GM23338 (cell line): ENCODE results near the gene SHOX. TPM values are rescaled to one million over a fixed set of nuclear protein-coding genes. Genes with fewer than 3 reads are reported as not detected.

ENCODE experiments used
- ATAC-seq: fragments of 200-7000 bp; cut with Tn5 transposase; 3 replicates; pipeline ENCODE4 v1.9.1; 2020
- DNase-seq: peaks from one replicate; pipeline ENCODE4 v3.0.0-alpha.2; 2015; ENCODE audit warnings: low spot score
- H2AFZ ChIP-seq: fragments of 200-600 bp; sonication (generic); 2 replicates; pipeline ENCODE4 v1.8.0; 2016; ENCODE audit warnings: antibody characterized with exemption, mild to moderate bottlenecking, moderate library complexity
- H3F3A ChIP-seq: fragments of 200-600 bp; sonication (generic); replicated peaks from 2 replicates; pipeline ENCODE4 v1.8.0; 2017; ENCODE audit warnings: antibody characterized with exemption, mixed run types, low read depth
- H3K27ac ChIP-seq: fragments of 200-600 bp; sonication (generic); 2 replicates; pipeline ENCODE4 v1.6.1; 2016; ENCODE audit warnings: low read depth
- H3K27me3 ChIP-seq: fragments of 200-600 bp; sonication (generic); 2 replicates; pipeline ENCODE4 v1.8.0; 2016; ENCODE audit warnings: mild to moderate bottlenecking, mixed run types, moderate library complexity; ENCODE audit not compliant: insufficient read depth
- H3K36me3 ChIP-seq: fragments of 200-600 bp; sonication (generic); 2 replicates; pipeline ENCODE4 v1.8.0; 2016; ENCODE audit warnings: mild to moderate bottlenecking; ENCODE audit not compliant: insufficient read depth
- H3K4me1 ChIP-seq: fragments of 200-600 bp; sonication (generic); 2 replicates; pipeline ENCODE4 v1.8.0; 2016; ENCODE audit warnings: mild to moderate bottlenecking, moderate library complexity; ENCODE audit not compliant: insufficient read depth
- H3K4me2 ChIP-seq: fragments of 200-600 bp; sonication (generic); 2 replicates; pipeline ENCODE4 v1.7.1; 2017; ENCODE audit warnings: mixed run types
- H3K4me3 ChIP-seq: fragments of 200-600 bp; sonication (generic); 2 replicates; pipeline ENCODE4 v1.6.1; 2016; ENCODE audit warnings: mixed run types
- H3K79me2 ChIP-seq: fragments of 200-600 bp; sonication (generic); replicated peaks from 2 replicates; pipeline ENCODE4 v1.8.0; 2017; ENCODE audit warnings: mild to moderate bottlenecking; ENCODE audit not compliant: insufficient read depth
- H3K9me2 ChIP-seq: fragments of 200-600 bp; sonication (generic); 2 replicates; pipeline ENCODE4 v1.8.0; 2017; ENCODE audit not compliant: insufficient read depth
- H4K20me1 ChIP-seq: fragments of 200-600 bp; sonication (generic); replicated peaks from 2 replicates; pipeline ENCODE4 v1.8.0; 2017; ENCODE audit warnings: mild to moderate bottlenecking; ENCODE audit not compliant: insufficient read depth
- H3K27ac Mint-ChIP-seq: 2 replicates; pipeline ENCODE4 v1.8.0; 2020; ENCODE audit warnings: inconsistent platforms, mild to moderate bottlenecking, moderate library complexity, mixed read lengths
- H3K27me3 Mint-ChIP-seq: 3 replicates; pipeline ENCODE4 v1.8.0; 2022; ENCODE audit warnings: low read depth, mild to moderate bottlenecking, moderate library complexity, mixed read lengths, inconsistent platforms; ENCODE audit not compliant: insufficient read depth, poor library complexity
- H3K36me3 Mint-ChIP-seq: 3 replicates; pipeline ENCODE4 v1.8.0; 2021; ENCODE audit warnings: low read depth, mild to moderate bottlenecking, inconsistent platforms, moderate library complexity, mixed read lengths
- H3K4me1 Mint-ChIP-seq: 3 replicates; pipeline ENCODE4 v1.8.0; 2020; ENCODE audit warnings: mild to moderate bottlenecking, inconsistent platforms, mixed read lengths
- H3K4me3 Mint-ChIP-seq: 3 replicates; pipeline ENCODE4 v1.8.0; 2021; ENCODE audit warnings: moderate library complexity, mild to moderate bottlenecking, inconsistent platforms, mixed read lengths
- H3K9me3 Mint-ChIP-seq: 3 replicates; pipeline ENCODE4 v1.8.0; 2020; ENCODE audit warnings: moderate library complexity, mild to moderate bottlenecking, inconsistent platforms, mixed read lengths
- CREB1 ChIP-seq: fragments of 250-450 bp; sonication (Bioruptor Pico); IDR thresholded peaks from 2 replicates; pipeline ENCODE4 v1.5.0; 2020; ENCODE audit warnings: low read depth, mild to moderate bottlenecking, moderate library complexity
- CTCF ChIP-seq, 2 experiments: fragments of 200-600 bp in 1 of 2; sonication (generic) in 1 of 2; conservative IDR thresholded peaks; 2 replicates each; pipeline versions ENCODE4 v1.5.1 to v1.6.1; 2016 to 2017; ENCODE audit warnings: antibody characterized with exemption in 2 of 2, low read depth in 2 of 2, mild to moderate bottlenecking in 2 of 2, moderate library complexity in 1 of 2
- EZH2phosphoT487 ChIP-seq: fragments of 200-600 bp; sonication (generic); IDR thresholded peaks from one replicate; pipeline ENCODE4 v1.8.1; 2018; ENCODE audit warnings: antibody characterized with exemption; ENCODE audit not compliant: unreplicated experiment
- NANOG ChIP-seq: IDR thresholded peaks from 2 replicates; pipeline ENCODE4 v1.6.1; 2016; ENCODE audit warnings: antibody characterized with exemption, borderline replicate concordance
- POLR2AphosphoS5 ChIP-seq: IDR thresholded peaks from 2 replicates; pipeline ENCODE4 v1.6.1; 2016; ENCODE audit warnings: antibody characterized with exemption, low read depth
- STAT1 ChIP-seq: IDR thresholded peaks from one replicate; pipeline ENCODE4 v1.6.1; 2016; ENCODE audit warnings: antibody characterized with exemption; ENCODE audit not compliant: unreplicated experiment
- ZNF114 ChIP-seq: fragments of 250-450 bp; sonication (Bioruptor Pico); IDR thresholded peaks from 2 replicates; pipeline ENCODE4 v1.5.0; 2020; ENCODE audit warnings: mild to moderate bottlenecking, moderate library complexity
- ZNF331 ChIP-seq: fragments of 250-450 bp; sonication (Bioruptor Pico); IDR thresholded peaks from 2 replicates; pipeline ENCODE4 v1.5.0; 2020; ENCODE audit warnings: low read depth, mild to moderate bottlenecking, moderate library complexity
- ZNF462 ChIP-seq: fragments of 250-450 bp; sonication (Bioruptor Pico); IDR thresholded peaks from 2 replicates; pipeline ENCODE4 v1.5.0; 2020; ENCODE audit warnings: mild to moderate bottlenecking, moderate library complexity
- polyA plus RNA-seq: library from polyadenylated mRNA; unstranded; fragments of >200 nt; fragmentation: Nextera tagmentation; extraction: Ambion mirVana; gene quantifications from 2 replicates; pipeline ENCODE4 v1.2.1, GENCODE V29; 2016
- total RNA-seq: library from RNA; depleted of rRNA; stranded (reverse); fragments of >200 nt; shearing (Covaris generic); gene quantifications from 2 replicates; pipeline ENCODE4 v1.2.3, GENCODE V29; 2014
- TF ChIP-seq, protein P1 (sequence below): IDR thresholded peaks from one replicate; pipeline ENCODE4 v1.6.1; 2018; ENCODE audit warnings: antibody characterized with exemption; ENCODE audit not compliant: unreplicated experiment

SHOX gene
- total and polyA plus RNA-seq, 2 experiments from 2014 or later = not detected

- Histone ChIP-seq H2AFZ (0 out of 2 replicates have a peak overlapping the region, but pooled peaks have one; percentile 63), H3K36me3 (no peaks in the 10 kb centered on the region), H3F3A (no peaks in the 10 kb centered on the region), H4K20me1 (no peaks in the 10 kb centered on the region), H3K79me2 (no peaks in the 10 kb centered on the region), H3K27ac (no peak overlapping the region), H3K27me3 (no peaks in the 10 kb centered on the region), H3K4me1 (peaks cover 6% of the 10 kb centered on the region; the same call in 1 of the 2 replicates), H3K9me2 (no peaks in the 10 kb centered on the region), H3K4me3 (peak overlapping the region; percentile 10; the same call in 1 of the 2 replicates), H3K4me2 (peak overlapping the region; percentile 32; the same call in 1 of the 2 replicates)
- Mint-ChIP-seq H3K27ac (no peak overlapping the region), H3K4me1 (no peaks in the 10 kb centered on the region), H3K36me3 (peaks cover 12% of the 10 kb centered on the region; the same call in 2 of the 3 replicates), H3K27me3 (peaks cover 3% of the 10 kb centered on the region), H3K4me3 (no peak overlapping the region), H3K9me3 (peaks cover 84% of the 10 kb centered on the region)
- TF ChIP-seq ZNF114 (CRISPR knock-in tag) (no peak), EZH2phosphoT487 (no peak), CREB1 (CRISPR knock-in tag) (no peak), ZNF331 (CRISPR knock-in tag) (no peak), CTCF (conservative IDR thresholded peaks at IDR 0.05; ENCODE audit: low read depth in 2 of 2) (no peak), ZNF462 (CRISPR knock-in tag) (no peak), POLR2AphosphoS5 (no peak), NANOG (no peak), STAT1 (no peak)
- TF ChIP-seq, protein P1, sequence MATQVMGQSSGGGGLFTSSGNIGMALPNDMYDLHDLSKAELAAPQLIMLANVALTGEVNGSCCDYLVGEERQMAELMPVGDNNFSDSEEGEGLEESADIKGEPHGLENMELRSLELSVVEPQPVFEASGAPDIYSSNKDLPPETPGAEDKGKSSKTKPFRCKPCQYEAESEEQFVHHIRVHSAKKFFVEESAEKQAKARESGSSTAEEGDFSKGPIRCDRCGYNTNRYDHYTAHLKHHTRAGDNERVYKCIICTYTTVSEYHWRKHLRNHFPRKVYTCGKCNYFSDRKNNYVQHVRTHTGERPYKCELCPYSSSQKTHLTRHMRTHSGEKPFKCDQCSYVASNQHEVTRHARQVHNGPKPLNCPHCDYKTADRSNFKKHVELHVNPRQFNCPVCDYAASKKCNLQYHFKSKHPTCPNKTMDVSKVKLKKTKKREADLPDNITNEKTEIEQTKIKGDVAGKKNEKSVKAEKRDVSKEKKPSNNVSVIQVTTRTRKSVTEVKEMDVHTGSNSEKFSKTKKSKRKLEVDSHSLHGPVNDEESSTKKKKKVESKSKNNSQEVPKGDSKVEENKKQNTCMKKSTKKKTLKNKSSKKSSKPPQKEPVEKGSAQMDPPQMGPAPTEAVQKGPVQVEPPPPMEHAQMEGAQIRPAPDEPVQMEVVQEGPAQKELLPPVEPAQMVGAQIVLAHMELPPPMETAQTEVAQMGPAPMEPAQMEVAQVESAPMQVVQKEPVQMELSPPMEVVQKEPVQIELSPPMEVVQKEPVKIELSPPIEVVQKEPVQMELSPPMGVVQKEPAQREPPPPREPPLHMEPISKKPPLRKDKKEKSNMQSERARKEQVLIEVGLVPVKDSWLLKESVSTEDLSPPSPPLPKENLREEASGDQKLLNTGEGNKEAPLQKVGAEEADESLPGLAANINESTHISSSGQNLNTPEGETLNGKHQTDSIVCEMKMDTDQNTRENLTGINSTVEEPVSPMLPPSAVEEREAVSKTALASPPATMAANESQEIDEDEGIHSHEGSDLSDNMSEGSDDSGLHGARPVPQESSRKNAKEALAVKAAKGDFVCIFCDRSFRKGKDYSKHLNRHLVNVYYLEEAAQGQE = no peak
- DNase-seq (no peak), ATAC-seq (peak; percentile 40; the same call in 2 of the 3 replicates)
These were observed 45.3 kb upstream of the SHOX start for GRCh38 chrX:585115-585808.
